CD14-positive monocyte (primary cell): ENCODE data around the gene GAA. TPM values are rescaled to one million over a fixed set of nuclear protein-coding genes. Genes with fewer than 3 reads are reported as not detected.

Experiments
- DNase-seq, 3 donors: peaks; one replicate each; pipeline ENCODE4 v3.0.0-alpha.2; 2011 to 2022
- H2AFZ ChIP-seq: 2 replicates; pipeline ENCODE4 v1.6.0; 2012; ENCODE audit warnings: mild to moderate bottlenecking, low read depth, low read length, inconsistent platforms; ENCODE audit not compliant: insufficient read depth, poor library complexity, severe bottlenecking
- H3K27ac ChIP-seq, 2 donors: 1 replicate in 1 of 2; 2 replicates in 1 of 2; pipeline ENCODE4 v1.5.1; 2012 to 2013; ENCODE audit warnings: low read length in 2 of 2, control low read depth in 1 of 2, inconsistent platforms in 1 of 2, low read depth in 1 of 2, mild to moderate bottlenecking in 1 of 2
- H3K27me3 ChIP-seq, 2 donors: one replicate each; pipeline versions ENCODE4 v1.6.0 to v1.6.1; 2011 to 2013; ENCODE audit warnings: low read length in 2 of 2; ENCODE audit not compliant: control insufficient read depth in 2 of 2, insufficient read depth in 2 of 2
- H3K36me3 ChIP-seq, 2 donors: replicated peaks in 1 of 2; 1 replicate in 1 of 2; 2 replicates in 1 of 2; pipeline versions ENCODE4 v1.5.1 to v1.6.1; 2012 to 2013; ENCODE audit warnings: low read length in 2 of 2, control low read depth in 1 of 2, inconsistent platforms in 1 of 2, mild to moderate bottlenecking in 1 of 2; ENCODE audit not compliant: insufficient read depth in 2 of 2, control insufficient read depth in 1 of 2
- H3K4me1 ChIP-seq, 2 donors: 1 replicate in 1 of 2; 2 replicates in 1 of 2; pipeline versions ENCODE4 v1.5.1 to v1.6.1; 2012 to 2013; ENCODE audit warnings: low read length in 2 of 2, control low read depth in 1 of 2, inconsistent platforms in 1 of 2, mild to moderate bottlenecking in 1 of 2, moderate library complexity in 1 of 2; ENCODE audit not compliant: insufficient read depth in 2 of 2, control insufficient read depth in 1 of 2
- H3K4me2 ChIP-seq: replicated peaks from 2 replicates; pipeline ENCODE3; 2012; ENCODE audit warnings: low read length, moderate library complexity, mild to moderate bottlenecking; ENCODE audit not compliant: poor library complexity, severe bottlenecking; ENCODE audit errors: extremely low read depth
- H3K4me3 ChIP-seq, 3 experiments: fragments of 200-600 bp in 1 of 3; sonication (generic) in 1 of 3; replicated peaks in 1 of 3; 1 replicate in 2 of 3; 2 replicates in 1 of 3; pipeline ENCODE4 v1.5.1; 2011 to 2013; ENCODE audit warnings: low read length in 3 of 3, mild to moderate bottlenecking in 3 of 3, control low read depth in 2 of 3, low read depth in 2 of 3, inconsistent platforms in 1 of 3, moderate library complexity in 1 of 3
- H3K79me2 ChIP-seq: 2 replicates; pipeline ENCODE4 v1.6.0; 2012; ENCODE audit warnings: mild to moderate bottlenecking, control low read depth, inconsistent platforms, low read length, moderate library complexity; ENCODE audit not compliant: insufficient read depth
- H3K9ac ChIP-seq: 2 replicates; pipeline ENCODE4 v1.6.0; 2017; ENCODE audit warnings: low read length, mild to moderate bottlenecking; ENCODE audit not compliant: insufficient read depth, poor library complexity, severe bottlenecking
- H3K9me3 ChIP-seq, 2 donors: replicated peaks in 1 of 2; 1 replicate in 1 of 2; 2 replicates in 1 of 2; pipeline versions ENCODE4 v1.5.1 to v1.6.1; 2012 to 2013; ENCODE audit warnings: low read length in 2 of 2, control low read depth in 1 of 2; ENCODE audit not compliant: control insufficient read depth in 1 of 2, insufficient read depth in 1 of 2
- H4K20me1 ChIP-seq: 2 replicates; pipeline ENCODE4 v1.6.0; 2012; ENCODE audit warnings: mild to moderate bottlenecking, low read length, control low read depth, moderate library complexity; ENCODE audit not compliant: insufficient read depth
- H3K27ac Mint-ChIP-seq, 7 donors: one replicate each; pipeline ENCODE4 v1.8.0; 2020; ENCODE audit warnings: mild to moderate bottlenecking in 7 of 7, mixed read lengths in 7 of 7, moderate library complexity in 6 of 7, inconsistent platforms in 2 of 7
- H3K27me3 Mint-ChIP-seq, 3 donors: one replicate each; pipeline ENCODE4 v1.8.0; 2021 to 2022; ENCODE audit warnings: low read depth in 3 of 3, mild to moderate bottlenecking in 3 of 3, mixed read lengths in 3 of 3, moderate library complexity in 3 of 3, inconsistent platforms in 1 of 3
- H3K36me3 Mint-ChIP-seq, 2 donors: one replicate each; pipeline ENCODE4 v1.8.0; 2020; ENCODE audit warnings: mixed read lengths in 2 of 2, inconsistent platforms in 1 of 2, mild to moderate bottlenecking in 1 of 2
- H3K4me1 Mint-ChIP-seq: one replicate; pipeline ENCODE4 v1.8.0; 2020; ENCODE audit warnings: mild to moderate bottlenecking, mixed read lengths
- H3K4me3 Mint-ChIP-seq, 2 donors: one replicate each; pipeline ENCODE4 v1.8.0; 2020; ENCODE audit warnings: mild to moderate bottlenecking in 2 of 2, mixed read lengths in 2 of 2, moderate library complexity in 1 of 2
- H3K9me3 Mint-ChIP-seq, 7 donors: one replicate each; pipeline ENCODE4 v1.8.0; 2020 to 2022; ENCODE audit warnings: mixed read lengths in 7 of 7, mild to moderate bottlenecking in 6 of 7, moderate library complexity in 6 of 7, inconsistent platforms in 2 of 7
- WGBS: methylation state at CpG from one replicate; pipeline ENCODE4 v1.1.5; 2013; ENCODE audit warnings: missing lambda C conversion rate; ENCODE audit not compliant: insufficient coverage; 5-methylcytosine and 5-hydroxymethylcytosine counted together
- intact Hi-C, 2 donors: fragments of 100-400 bp; cut with micrococcal nuclease; formaldehyde crosslinking; loops; one replicate each; pipeline versions ENCODE4 v1.15.0 to v1.15.1; 2023
- polyA plus RNA-seq, 3 donors: library from polyadenylated mRNA; depleted of rRNA in 1 of 3; unstranded in 2 of 3; stranded (reverse) in 1 of 3; fragments of 300-500 nt in 2 of 3; fragments of >200 nt in 1 of 3; fragmentation: Illumina TruSeq in 2 of 3; gene quantifications; 1 replicate in 2 of 3; 2 replicates in 1 of 3; pipeline ENCODE4 v1.2.3, GENCODE V29; 2012 to 2021
- TF ChIP-seq, protein P1 (sequence below): fragments of 200-600 bp; IDR thresholded peaks from one replicate; pipeline ENCODE4 v1.8.0; 2022; ENCODE audit warnings: antibody characterized with exemption, mild to moderate bottlenecking

GAA gene
- polyA plus RNA-seq, 3 donors = 116 to 140 (median 120) TPM

DNA sequence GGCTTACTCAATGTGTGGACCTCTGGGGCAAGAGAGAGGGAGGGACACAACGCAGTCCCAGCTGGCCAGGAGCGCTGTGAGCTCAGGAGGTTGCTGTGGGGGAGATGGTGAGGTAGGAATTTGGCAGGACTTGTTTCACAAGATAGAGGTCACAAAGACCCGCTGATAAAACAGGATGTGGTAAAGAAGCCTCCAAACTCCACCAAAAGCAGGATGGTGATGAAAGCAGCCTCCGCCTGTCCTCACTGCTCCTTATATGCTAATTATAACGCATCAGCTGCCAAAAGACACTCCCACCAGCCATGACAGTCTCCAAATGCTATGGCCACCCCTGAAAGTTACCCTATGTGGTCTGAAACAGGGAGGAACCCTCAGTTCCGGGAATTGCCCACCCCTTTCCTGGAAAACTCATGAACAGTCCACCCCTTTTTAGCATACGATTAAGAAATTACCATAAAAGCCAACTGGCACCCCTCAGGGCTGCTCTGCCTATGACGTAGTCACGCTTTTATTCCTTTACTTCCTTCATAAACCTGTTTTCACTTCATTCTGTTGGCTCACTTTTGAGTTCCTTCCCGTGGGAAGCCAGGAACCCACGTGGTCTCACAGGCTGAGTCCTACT lies 50.8 kb downstream of the GAA start:
- H2AFZ ChIP-seq = no peak overlapping the region
- TF ChIP-seq, protein P1, sequence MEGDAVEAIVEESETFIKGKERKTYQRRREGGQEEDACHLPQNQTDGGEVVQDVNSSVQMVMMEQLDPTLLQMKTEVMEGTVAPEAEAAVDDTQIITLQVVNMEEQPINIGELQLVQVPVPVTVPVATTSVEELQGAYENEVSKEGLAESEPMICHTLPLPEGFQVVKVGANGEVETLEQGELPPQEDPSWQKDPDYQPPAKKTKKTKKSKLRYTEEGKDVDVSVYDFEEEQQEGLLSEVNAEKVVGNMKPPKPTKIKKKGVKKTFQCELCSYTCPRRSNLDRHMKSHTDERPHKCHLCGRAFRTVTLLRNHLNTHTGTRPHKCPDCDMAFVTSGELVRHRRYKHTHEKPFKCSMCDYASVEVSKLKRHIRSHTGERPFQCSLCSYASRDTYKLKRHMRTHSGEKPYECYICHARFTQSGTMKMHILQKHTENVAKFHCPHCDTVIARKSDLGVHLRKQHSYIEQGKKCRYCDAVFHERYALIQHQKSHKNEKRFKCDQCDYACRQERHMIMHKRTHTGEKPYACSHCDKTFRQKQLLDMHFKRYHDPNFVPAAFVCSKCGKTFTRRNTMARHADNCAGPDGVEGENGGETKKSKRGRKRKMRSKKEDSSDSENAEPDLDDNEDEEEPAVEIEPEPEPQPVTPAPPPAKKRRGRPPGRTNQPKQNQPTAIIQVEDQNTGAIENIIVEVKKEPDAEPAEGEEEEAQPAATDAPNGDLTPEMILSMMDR = no peak
- peak overlapping the region in 6 of 7 donors; percentile 23 to 84 (median 49) for H3K27ac Mint-ChIP-seq

GRCh38 chr17:80153004-80153403 lies 51.6 kb downstream of the GAA start:
- H3K4me2 ChIP-seq = no peak overlapping the region
- intact Hi-C loops = loop anchor here in 1 of 2 donors (5.0 kb wide), 1 partner anchor 59 kb away; no protein-coding TSS in a partner anchor
- peaks cover 30 to 61% (median 44%) of the 10 kb centered on the region in 7 donors for H3K9me3 Mint-ChIP-seq

More for the DNA sequence above, 50.8 kb downstream of the GAA start:
- H3K4me1 Mint-ChIP-seq = peaks cover 23% of the 10 kb centered on the region
- H3K36me3 Mint-ChIP-seq = peaks cover 2% of the 10 kb centered on the region in 2 donors
- H3K4me3 Mint-ChIP-seq = peak overlapping the region in 1 of 2 donors; percentile 18
- peaks cover 12% of the 10 kb centered on the region for H3K79me2 ChIP-seq
- H3K4me3 ChIP-seq = peak overlapping the region in 1 of 3 experiments; percentile 8
- peaks cover 30 to 60% (median 44%) of the 10 kb centered on the region in 7 donors for H3K9me3 Mint-ChIP-seq
- H3K27ac ChIP-seq = no peak overlapping the region
- intact Hi-C loops = loop anchor here in 1 of 2 donors (5.0 kb wide), 1 partner anchor 60 kb away; no protein-coding TSS in a partner anchor
- H3K27me3 ChIP-seq = no peaks in the 10 kb centered on the region
- H3K9me3 ChIP-seq = peaks cover 20 to 45% of the 10 kb centered on the region in 2 donors
- H3K9ac ChIP-seq = no peak overlapping the region
- peak; percentile 29 to 38 (median 37) for DNase-seq
- WGBS = 84% methylated on average over 6 of the region's 11 CpGs
- H3K4me1 ChIP-seq = peaks cover 17 to 23% of the 10 kb centered on the region in 2 donors
- peaks cover 0 to 2% (median 0%) of the 10 kb centered on the region in 3 donors for H3K27me3 Mint-ChIP-seq
- no peaks in the 10 kb centered on the region for H4K20me1 ChIP-seq
- no peak overlapping the region for H3K4me2 ChIP-seq
- no peaks in the 10 kb centered on the region for H3K36me3 ChIP-seq

More at GRCh38 chr17:80153004-80153403, 51.6 kb downstream of the GAA start:
- Histone ChIP-seq H4K20me1 (no peaks in the 10 kb centered on the region), H3K27ac (no peak overlapping the region), H2AFZ (no peak overlapping the region), H3K79me2 (peaks cover 5% of the 10 kb centered on the region), H3K4me3 (no peak overlapping the region), H3K36me3 (no peaks in the 10 kb centered on the region), H3K4me1 (peaks cover 13 to 16% of the 10 kb centered on the region in 2 donors), H3K9ac (no peak overlapping the region), H3K27me3 (no peaks in the 10 kb centered on the region), H3K9me3 (peaks cover 20 to 45% of the 10 kb centered on the region in 2 donors)
- peaks cover 0 to 2% (median 0%) of the 10 kb centered on the region in 3 donors for H3K27me3 Mint-ChIP-seq
- peaks cover 19% of the 10 kb centered on the region for H3K4me1 Mint-ChIP-seq
- H3K27ac Mint-ChIP-seq = peak overlapping the region in 2 of 7 donors; percentile 41 to 67
- peaks cover 2% of the 10 kb centered on the region in 2 donors for H3K36me3 Mint-ChIP-seq
- 100% methylated on average over 2 of the region's 3 CpGs for WGBS
- TF ChIP-seq, protein P1 = no peak
- DNase-seq = no peak
- no peak overlapping the region for H3K4me3 Mint-ChIP-seq
